Endodermal cell (in vitro differentiated cells): ENCODE data around the gene RWDD2A. TPM values are rescaled to one million over a fixed set of nuclear protein-coding genes. Genes with fewer than 3 reads are reported as not detected.
A peak's percentile ranks its signal among the peaks of the same experiment; 100 is the strongest.

ENCODE experiments used
- DNase-seq: peaks from one replicate; pipeline ENCODE4 v3.0.0-alpha.2; 2017
- H3K27ac ChIP-seq: 2 replicates; pipeline ENCODE4 v1.5.1; 2013; ENCODE audit warnings: mild to moderate bottlenecking, low read depth, low read length, moderate library complexity
- H3K27me3 ChIP-seq: 2 replicates; pipeline ENCODE4 v1.6.1; 2013; ENCODE audit warnings: mild to moderate bottlenecking, low read length, moderate library complexity; ENCODE audit not compliant: insufficient read depth, control insufficient read depth, poor library complexity, severe bottlenecking
- H3K36me3 ChIP-seq: 2 replicates; pipeline ENCODE4 v1.7.0; 2013; ENCODE audit warnings: mild to moderate bottlenecking, low read length, moderate library complexity; ENCODE audit not compliant: control insufficient read depth, insufficient read depth
- H3K4me1 ChIP-seq: one replicate; pipeline ENCODE4 v1.7.0; 2013; ENCODE audit warnings: low read length; ENCODE audit not compliant: control insufficient read depth, insufficient read depth
- H3K4me3 ChIP-seq: 2 replicates; pipeline ENCODE4 v1.5.1; 2013; ENCODE audit warnings: mild to moderate bottlenecking, low read length, moderate library complexity
- H3K9ac ChIP-seq: 2 replicates; pipeline ENCODE4 v1.6.1; 2013; ENCODE audit warnings: mild to moderate bottlenecking, low read length, moderate library complexity; ENCODE audit not compliant: poor library complexity, severe bottlenecking; ENCODE audit errors: extremely low read depth
- H3K9me3 ChIP-seq: 2 replicates; pipeline ENCODE4 v1.6.1; 2013; ENCODE audit warnings: mild to moderate bottlenecking, low read length, moderate library complexity; ENCODE audit not compliant: control insufficient read depth
- H3K27ac Mint-ChIP-seq: 2 replicates; pipeline ENCODE4 v1.8.0; 2020; ENCODE audit warnings: mixed read lengths
- H3K27me3 Mint-ChIP-seq: 2 replicates; pipeline ENCODE4 v1.8.0; 2021; ENCODE audit warnings: mild to moderate bottlenecking, mixed read lengths; ENCODE audit not compliant: insufficient read depth
- H3K36me3 Mint-ChIP-seq: 2 replicates; pipeline ENCODE4 v1.8.0; 2020; ENCODE audit warnings: low read depth, mixed read lengths
- H3K4me1 Mint-ChIP-seq: 2 replicates; pipeline ENCODE4 v1.8.0; 2020; ENCODE audit warnings: mixed read lengths
- H3K4me3 Mint-ChIP-seq: 2 replicates; pipeline ENCODE4 v1.8.0; 2020; ENCODE audit warnings: mild to moderate bottlenecking, moderate library complexity, mixed read lengths
- H3K9me3 Mint-ChIP-seq: 2 replicates; pipeline ENCODE4 v1.8.0; 2020; ENCODE audit warnings: mild to moderate bottlenecking, mixed read lengths
- WGBS, 2 experiments: methylation state at CpG; one replicate each; pipeline versions ENCODE4 v1.1.5 to v1.1.7; 2013; ENCODE audit warnings: missing lambda C conversion rate in 2 of 2, mixed read lengths in 1 of 2; ENCODE audit not compliant: insufficient coverage in 1 of 2, insufficient read length in 1 of 2; 5-methylcytosine and 5-hydroxymethylcytosine counted together
- total RNA-seq, 2 donors: library from RNA; stranded (reverse); fragmentation: NEBNext Ultra II Directional in 1 of 2; extraction: Animal tissue kit (Norgen Biotek cat#: 25700) in 1 of 2; gene quantifications; 2 replicates in 1 of 2; 3 replicates in 1 of 2; pipeline ENCODE4 v1.2.1, GENCODE V29; 2021
- TF ChIP-seq, protein P1 (sequence below): fragments of 200-600 bp; sonication (generic); conservative IDR thresholded peaks from 2 replicates; pipeline ENCODE4 v1.5.0; 2021; ENCODE audit warnings: antibody characterized with exemption, mild to moderate bottlenecking

The RWDD2A gene
- total RNA-seq, 2 donors from 2014 or later: 6.0 to 8.1 TPM

DNA sequence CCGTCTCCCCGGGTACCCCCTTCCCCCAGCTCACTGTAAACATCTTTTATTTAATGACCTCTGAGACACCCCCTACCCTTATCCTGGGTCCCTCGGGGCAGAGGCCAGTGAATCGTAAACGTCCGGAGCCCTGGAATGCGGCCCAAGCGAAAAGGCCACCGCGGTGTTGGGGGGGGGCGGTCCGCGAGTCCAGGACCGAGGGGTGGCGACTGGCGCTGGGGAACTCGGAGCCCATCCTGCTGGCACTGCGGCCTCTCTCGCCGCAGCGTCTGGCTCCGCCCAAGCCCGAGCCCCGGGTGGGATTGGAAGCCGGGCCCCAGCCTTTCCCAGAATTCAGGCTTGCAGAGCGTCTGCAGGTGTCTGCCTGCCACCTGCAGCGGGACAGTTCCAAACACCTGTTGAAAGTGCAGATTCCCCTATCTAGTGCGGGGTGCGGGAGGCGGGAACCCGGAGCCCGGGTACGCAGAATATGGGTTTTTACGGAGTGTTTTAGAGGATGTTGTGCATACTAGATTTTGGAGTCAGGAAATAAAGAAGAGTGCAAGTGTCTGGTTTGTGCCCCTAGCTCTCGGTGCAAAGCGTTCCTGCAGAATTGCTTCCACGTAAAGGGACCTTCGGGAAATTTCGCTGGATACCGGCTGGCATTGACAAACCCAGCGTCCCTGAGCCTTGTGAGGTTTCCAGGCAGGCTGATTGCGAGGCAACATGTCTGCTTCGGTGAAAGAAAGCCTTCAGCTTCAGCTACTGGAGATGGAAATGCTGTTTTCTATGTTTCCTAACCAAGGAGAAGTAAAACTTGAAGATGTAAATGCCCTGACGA, 800 bp downstream of the RWDD2A start:
- Histone ChIP-seq H3K4me1 (no peaks in the 10 kb centered on the region), H3K27ac (peak overlapping the region; percentile 54), H3K9me3 (peaks cover 6% of the 10 kb centered on the region), H3K27me3 (no peaks in the 10 kb centered on the region), H3K4me3 (peak overlapping the region; percentile 99), H3K36me3 (peaks cover 45% of the 10 kb centered on the region), H3K9ac (peak overlapping the region; percentile 97)
- Mint-ChIP-seq H3K4me3 (peak overlapping the region; percentile 98), H3K9me3 (no peaks in the 10 kb centered on the region), H3K27me3 (no peaks in the 10 kb centered on the region), H3K36me3 (peaks cover 46% of the 10 kb centered on the region), H3K27ac (peak overlapping the region; percentile 85), H3K4me1 (peaks cover 29% of the 10 kb centered on the region)
- TF ChIP-seq, protein P1, sequence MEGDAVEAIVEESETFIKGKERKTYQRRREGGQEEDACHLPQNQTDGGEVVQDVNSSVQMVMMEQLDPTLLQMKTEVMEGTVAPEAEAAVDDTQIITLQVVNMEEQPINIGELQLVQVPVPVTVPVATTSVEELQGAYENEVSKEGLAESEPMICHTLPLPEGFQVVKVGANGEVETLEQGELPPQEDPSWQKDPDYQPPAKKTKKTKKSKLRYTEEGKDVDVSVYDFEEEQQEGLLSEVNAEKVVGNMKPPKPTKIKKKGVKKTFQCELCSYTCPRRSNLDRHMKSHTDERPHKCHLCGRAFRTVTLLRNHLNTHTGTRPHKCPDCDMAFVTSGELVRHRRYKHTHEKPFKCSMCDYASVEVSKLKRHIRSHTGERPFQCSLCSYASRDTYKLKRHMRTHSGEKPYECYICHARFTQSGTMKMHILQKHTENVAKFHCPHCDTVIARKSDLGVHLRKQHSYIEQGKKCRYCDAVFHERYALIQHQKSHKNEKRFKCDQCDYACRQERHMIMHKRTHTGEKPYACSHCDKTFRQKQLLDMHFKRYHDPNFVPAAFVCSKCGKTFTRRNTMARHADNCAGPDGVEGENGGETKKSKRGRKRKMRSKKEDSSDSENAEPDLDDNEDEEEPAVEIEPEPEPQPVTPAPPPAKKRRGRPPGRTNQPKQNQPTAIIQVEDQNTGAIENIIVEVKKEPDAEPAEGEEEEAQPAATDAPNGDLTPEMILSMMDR: no peak
- peak; percentile 94 for DNase-seq
- WGBS, 2 experiments: 4 to 20% methylated on average over 9 to 44 of the region's 44 CpGs

DNA sequence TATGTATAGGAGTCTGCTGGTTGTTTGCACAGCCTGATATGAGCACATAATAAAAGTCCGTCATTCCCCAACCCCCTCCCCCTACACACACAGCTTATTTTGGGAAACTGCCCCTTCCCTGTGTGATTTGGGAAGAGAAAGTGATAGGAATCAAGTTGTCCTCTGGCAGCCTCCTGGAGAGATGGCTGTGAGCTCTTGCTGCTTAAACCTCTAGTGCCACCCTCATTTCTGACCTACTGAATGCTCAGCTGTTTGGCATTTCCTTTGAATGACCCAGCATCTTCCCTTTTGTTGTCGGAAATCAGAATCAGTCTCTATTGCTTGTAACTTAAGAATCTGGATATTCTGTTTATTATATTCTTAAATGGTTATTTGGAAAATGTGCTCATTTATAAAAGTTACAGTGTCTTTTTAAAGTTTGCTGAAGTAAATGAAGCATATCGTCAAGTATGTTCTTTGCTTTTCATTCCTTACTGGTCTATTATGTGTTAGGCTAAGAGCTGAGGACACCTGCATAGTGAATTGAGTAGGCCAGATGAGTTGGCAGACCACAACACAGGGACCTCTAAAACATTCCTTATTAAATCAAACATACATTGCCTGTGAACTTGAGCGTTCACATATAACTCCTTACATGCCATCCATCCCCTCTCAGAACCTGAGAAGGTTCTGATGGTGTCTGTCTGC, 5.5 kb downstream of the RWDD2A start:
- WGBS, 2 experiments: 94 to 100% methylated on average over 1 to 3 of the region's 4 CpGs
- H3K27ac ChIP-seq: no peak overlapping the region

DNA sequence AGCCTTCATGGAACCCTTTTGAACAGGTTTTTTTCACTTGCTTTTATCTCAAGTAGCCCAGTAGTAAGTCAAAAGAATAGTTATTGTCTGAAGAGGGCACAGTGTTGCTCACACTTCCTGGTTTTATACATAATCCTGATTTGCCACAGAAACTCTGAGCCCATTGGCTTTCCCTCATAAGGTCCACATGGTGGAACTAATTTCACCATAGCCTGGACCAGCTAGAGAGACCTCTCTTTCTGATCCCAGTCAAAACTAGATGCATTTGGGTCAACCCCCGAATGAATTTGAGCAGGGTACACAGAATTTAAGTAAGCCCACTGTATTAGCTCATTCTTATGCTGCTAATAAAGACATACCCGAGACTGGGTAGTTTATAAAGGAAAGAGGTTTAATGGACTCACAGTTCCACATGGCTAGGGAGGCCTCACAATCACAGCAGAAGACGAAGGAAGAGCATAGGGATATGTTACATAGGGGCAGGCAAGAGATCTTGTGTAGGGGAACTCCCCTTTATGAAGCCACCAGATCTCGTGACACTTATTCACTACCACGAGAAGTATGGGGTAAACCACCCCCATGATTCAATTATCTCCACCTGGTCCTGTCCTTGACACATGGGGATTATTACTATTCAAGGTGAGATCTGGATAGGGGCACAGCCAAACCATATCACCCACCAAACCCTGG, 6.2 kb downstream of the RWDD2A start:
- no peaks in the 10 kb centered on the region for H3K4me1 ChIP-seq
- H3K27ac ChIP-seq: no peak overlapping the region
- peaks cover 4% of the 10 kb centered on the region for H3K4me1 Mint-ChIP-seq
- 94 to 96% methylated on average over 3 to 5 of the region's 5 CpGs for WGBS, 2 experiments
- peaks cover 6% of the 10 kb centered on the region for H3K9me3 ChIP-seq
- H3K27ac Mint-ChIP-seq: no peak overlapping the region
- TF ChIP-seq, protein P1: no peak
- peaks cover 1% of the 10 kb centered on the region for H3K9me3 Mint-ChIP-seq
- H3K9ac ChIP-seq: no peak overlapping the region
- H3K27me3 ChIP-seq: no peaks in the 10 kb centered on the region
- peaks cover 25% of the 10 kb centered on the region for H3K36me3 Mint-ChIP-seq
- peaks cover 29% of the 10 kb centered on the region for H3K36me3 ChIP-seq
- H3K4me3 ChIP-seq: no peak overlapping the region
- H3K27me3 Mint-ChIP-seq: no peaks in the 10 kb centered on the region
- no peak for DNase-seq
- no peak overlapping the region for H3K4me3 Mint-ChIP-seq

More for the DNA sequence above, 5.5 kb downstream of the RWDD2A start:
- Mint-ChIP-seq H3K27ac (no peak overlapping the region), H3K36me3 (peaks cover 25% of the 10 kb centered on the region), H3K4me3 (no peak overlapping the region), H3K4me1 (peaks cover 9% of the 10 kb centered on the region), H3K9me3 (peaks cover 1% of the 10 kb centered on the region), H3K27me3 (no peaks in the 10 kb centered on the region)
- Histone ChIP-seq H3K4me1 (no peaks in the 10 kb centered on the region), H3K36me3 (peaks cover 29% of the 10 kb centered on the region), H3K9me3 (peaks cover 6% of the 10 kb centered on the region), H3K4me3 (no peak overlapping the region), H3K27me3 (no peaks in the 10 kb centered on the region), H3K9ac (no peak overlapping the region)
- DNase-seq: no peak
- TF ChIP-seq, protein P1: no peak
